ENCODE results near the gene GTF3C5.
A peak's percentile ranks its signal among the peaks of the same experiment; 100 is the strongest.

The GTF3C5 gene

GRCh38 chr9:133004091-133004998 lies 26.5 kb upstream of the GTF3C5 start:
- H3K4me3 ChIP-seq (ENCODE audit: low read length): no peak overlapping the region
- no peak for DNase-seq (ENCODE audit: low read depth)
- no peak for TF ChIP-seq CTCF (IDR thresholded peaks at IDR 0.05; ENCODE audit: insufficient read depth, low read depth, low read length, missing control alignments)

- no peak for DNase-seq (ENCODE audit: low read depth)
- no peak overlapping the region for H3K4me3 ChIP-seq (ENCODE audit: low read length)
- TF ChIP-seq CTCF (IDR thresholded peaks at IDR 0.05; ENCODE audit: insufficient read depth, low read depth, low read length, missing control alignments): no peak
Measured at GRCh38 chr9:133004999-133005760, 25.6 kb upstream of the GTF3C5 start.

GRCh38 chr9:133005957-133006356 lies 24.8 kb upstream of the GTF3C5 start:
- no peak for TF ChIP-seq CTCF (IDR thresholded peaks at IDR 0.05; ENCODE audit: insufficient read depth, low read depth, low read length, missing control alignments)
- H3K4me3 ChIP-seq (ENCODE audit: low read length): no peak overlapping the region
- no peak for DNase-seq (ENCODE audit: low read depth)

- no peak for DNase-seq (ENCODE audit: low read depth)
- no peak overlapping the region for H3K4me3 ChIP-seq (ENCODE audit: low read length)
- no peak for TF ChIP-seq CTCF (IDR thresholded peaks at IDR 0.05; ENCODE audit: insufficient read depth, low read depth, low read length, missing control alignments)
Measured at GRCh38 chr9:133006731-133007352, 24.0 kb upstream of the GTF3C5 start.

GRCh38 chr9:133008406-133008805 lies 22.4 kb upstream of the GTF3C5 start:
- TF ChIP-seq CTCF (IDR thresholded peaks at IDR 0.05; ENCODE audit: insufficient read depth, low read depth, low read length, missing control alignments): no peak
- DNase-seq (ENCODE audit: low read depth): no peak
- no peak overlapping the region for H3K4me3 ChIP-seq (ENCODE audit: low read length)

- peak; percentile 60 for DNase-seq (ENCODE audit: low read depth)
- TF ChIP-seq CTCF (IDR thresholded peaks at IDR 0.05; ENCODE audit: insufficient read depth, low read depth, low read length, missing control alignments): no peak
- H3K4me3 ChIP-seq (ENCODE audit: low read length): no peak overlapping the region
Measured at GRCh38 chr9:133008824-133009223, 22.0 kb upstream of the GTF3C5 start.

Measured in epithelial cell of esophagus (primary cell).